ENCODE results near the gene ARID2.

GRCh38 chr12:45914090-45914489, 184.6 kb downstream of the ARID2 start:
- no peak for TF ChIP-seq POLR2A (IDR thresholded peaks at IDR 0.05)
- TF ChIP-seq CTCF (IDR thresholded peaks at IDR 0.05 in 4 of 5, conservative IDR thresholded peaks at IDR 0.05 in 1 of 5) = no peak

Data from gastrocnemius medialis (tissue), 4 donors.